Measurements from ENCODE around the gene SH3GLB2.
"Not testable (repeated sequence)": the region's sequence is repeated elsewhere in the genome, so short reads cannot be mapped to it uniquely, and the experiment has no call there.

Gene SH3GLB2

GRCh38 chr9:129053020-129053419 lies 24.9 kb upstream of the SH3GLB2 start:
- no peak for DNase-seq (ENCODE audit: low spot score)

GRCh38 chr9:129052592-129052991 lies 24.5 kb upstream of the SH3GLB2 start:
- DNase-seq (ENCODE audit: low spot score) = no peak

GRCh38 chr9:129042016-129042415 lies 13.9 kb upstream of the SH3GLB2 start:
- no peak for DNase-seq (ENCODE audit: low spot score)

- DNase-seq (ENCODE audit: low spot score) = no peak
These were observed 12.0 kb upstream of the SH3GLB2 start for GRCh38 chr9:129040113-129040643.

GRCh38 chr9:129038109-129038852 lies 10.2 kb upstream of the SH3GLB2 start:
- DNase-seq (ENCODE audit: low spot score) = no peak

- no peak for DNase-seq (ENCODE audit: low spot score)
These were observed 9.6 kb upstream of the SH3GLB2 start for GRCh38 chr9:129037767-129038098.

GRCh38 chr9:129036923-129037766 lies 9.0 kb upstream of the SH3GLB2 start:
- no peak for DNase-seq (ENCODE audit: low spot score)

- DNase-seq (ENCODE audit: low spot score) = peak; percentile 100
These were observed 8.3 kb upstream of the SH3GLB2 start, which contains the start of gene MIGA2 for GRCh38 chr9:129036241-129036922. TSS of gene MIGA2 (plus strand) at chr9:129036626. CDS start at chr9:129040595, 3,969 bp downstream.

- not testable (repeated sequence) for DNase-seq (ENCODE audit: low spot score)
These were observed 7.7 kb upstream of the SH3GLB2 start for GRCh38 chr9:129035838-129036237.

- no peak for DNase-seq (ENCODE audit: low spot score)
These were observed 5.1 kb upstream of the SH3GLB2 start for GRCh38 chr9:129033216-129033615.

GRCh38 chr9:129032541-129033159 lies 4.5 kb upstream of the SH3GLB2 start:
- DNase-seq (ENCODE audit: low spot score) = no peak

- no peak for DNase-seq (ENCODE audit: low spot score)
These were observed 3.4 kb upstream of the SH3GLB2 start for GRCh38 chr9:129031514-129031913.

GRCh38 chr9:129030191-129030590 lies 2.1 kb upstream of the SH3GLB2 start:
- DNase-seq (ENCODE audit: low spot score) = no peak

GRCh38 chr9:129027685-129028191 lies 393 bp downstream of the SH3GLB2 start:
- no peak for DNase-seq (ENCODE audit: low spot score)

- no peak for DNase-seq (ENCODE audit: low spot score)
These were observed 877 bp downstream of the SH3GLB2 start for GRCh38 chr9:129027224-129027684.

- DNase-seq (ENCODE audit: low spot score) = no peak
These were observed 1.5 kb downstream of the SH3GLB2 start for GRCh38 chr9:129026442-129027223.

- no peak for DNase-seq (ENCODE audit: low spot score)
These were observed 4.3 kb downstream of the SH3GLB2 start for GRCh38 chr9:129023908-129024233.

- DNase-seq (ENCODE audit: low spot score) = no peak
These were observed 4.9 kb downstream of the SH3GLB2 start for GRCh38 chr9:129023036-129023907.

GRCh38 chr9:129022037-129022436 lies 6.1 kb downstream of the SH3GLB2 start:
- DNase-seq (ENCODE audit: low spot score) = no peak

- DNase-seq (ENCODE audit: low spot score) = no peak
These were observed 7.0 kb downstream of the SH3GLB2 start for GRCh38 chr9:129021091-129021490.
